K562 (cell line): Measurements from ENCODE around the gene HDGFL2.

Experiments used
- ATF7 ChIP-seq: fragments of 450-650 bp; IDR thresholded peaks from 2 replicates; pipeline ENCODE4 v1.7.1; 2014; ENCODE audit warnings: mild to moderate bottlenecking, moderate library complexity
- EP300 ChIP-seq: IDR thresholded peaks from 2 replicates; pipeline ENCODE4 v1.6.1; 2012; ENCODE audit warnings: low read length, improper control_type of control experiment
- SMARCA5 ChIP-seq: fragments of 450-650 bp; IDR thresholded peaks from 2 replicates; pipeline ENCODE4 v1.6.1; 2016
- YBX1 ChIP-seq: fragments of 450-650 bp; IDR thresholded peaks from 2 replicates; pipeline ENCODE4 v1.7.1; 2016; ENCODE audit warnings: mild to moderate bottlenecking

DNA sequence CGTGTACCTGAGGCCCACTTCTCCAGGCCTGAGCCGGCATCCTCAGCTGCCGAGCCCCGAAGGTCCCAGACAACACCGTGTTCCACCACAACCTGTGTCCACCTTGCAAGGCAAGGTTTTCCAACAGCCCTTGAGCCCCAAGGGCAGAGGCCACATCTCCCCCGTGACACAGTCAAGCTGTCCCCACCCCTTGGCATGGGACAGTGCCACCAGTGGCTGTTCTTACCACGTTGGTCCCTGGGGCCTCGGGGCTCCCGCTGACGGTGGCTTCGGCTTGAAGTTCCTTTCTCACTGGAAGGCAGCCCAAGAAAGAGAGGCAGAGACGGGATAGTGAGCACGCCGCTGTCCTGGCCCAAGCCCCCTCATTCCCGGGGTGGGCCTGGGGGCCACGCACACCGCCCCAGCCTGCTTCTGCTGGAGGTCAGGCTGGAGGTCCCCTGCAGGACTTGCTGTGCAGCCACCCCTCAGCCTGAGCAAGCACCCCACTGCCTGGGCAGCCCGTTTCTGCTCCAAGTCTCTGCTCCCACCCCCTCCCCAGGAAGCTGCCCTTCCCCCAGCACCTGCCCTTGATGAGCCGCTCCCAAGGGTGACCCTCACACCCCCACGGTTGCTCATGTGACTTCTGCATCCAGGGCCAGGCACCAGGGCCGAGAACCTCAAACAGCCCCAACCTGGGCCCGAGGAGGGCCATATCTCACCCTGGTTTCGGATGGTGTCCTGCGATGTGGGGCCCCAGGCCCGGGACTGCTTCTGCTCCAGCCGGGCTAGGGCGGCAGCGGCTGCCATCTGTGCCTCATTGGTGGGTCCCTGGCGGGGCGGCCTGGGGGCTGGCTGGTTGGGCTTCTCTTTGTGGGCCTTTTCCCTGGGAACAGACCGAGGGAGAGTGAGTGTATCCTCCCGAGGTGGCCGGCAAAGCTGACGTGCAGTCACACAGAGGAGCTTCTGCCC lies 18.6 kb upstream of the HDGFL2 start:
- no peak for TF ChIP-seq ATF7
- no peak for TF ChIP-seq EP300
- TF ChIP-seq YBX1 = no peak
- no peak for TF ChIP-seq SMARCA5
